Testis (tissue), 3 donors: Measurements from ENCODE around the gene BARHL1. TPM values are rescaled to one million over a fixed set of nuclear protein-coding genes. Genes with fewer than 3 reads are reported as not detected.

ENCODE experiments used
- DNase-seq: peaks from one replicate; pipeline ENCODE4 v3.0.0-alpha.2; 2019
- H3K27ac ChIP-seq, 2 donors: fragments of 200-600 bp; sonication (generic); one replicate each; pipeline ENCODE4 v1.5.1; 2019
- H3K27me3 ChIP-seq: fragments of 200-600 bp; sonication (generic); one replicate; pipeline ENCODE4 v1.5.1; 2019
- H3K36me3 ChIP-seq: fragments of 200-600 bp; sonication (generic); one replicate; pipeline ENCODE4 v1.5.1; 2017; ENCODE audit warnings: low read depth; ENCODE audit errors: missing control alignments
- H3K4me1 ChIP-seq: fragments of 200-600 bp; sonication (generic); one replicate; pipeline ENCODE4 v1.5.1; 2019
- H3K4me3 ChIP-seq, 2 donors: fragments of 200-600 bp; sonication (generic); one replicate each; pipeline ENCODE4 v1.5.1; 2017 to 2019
- H3K9me3 ChIP-seq: fragments of 200-600 bp; sonication (generic); one replicate; pipeline ENCODE4 v1.5.1; 2017
- POLR2A ChIP-seq: fragments of 450-650 bp; IDR thresholded peaks from one replicate; pipeline ENCODE4 v1.6.1; 2017; ENCODE audit warnings: antibody characterized with exemption, mild to moderate bottlenecking, moderate library complexity
- WGBS, 2 donors: methylation state at CpG; one replicate each; pipeline ENCODE4 v1.1.5; 2018; 5-methylcytosine and 5-hydroxymethylcytosine counted together
- intact Hi-C: fragments of 100-400 bp; cut with DNase I; formaldehyde crosslinking; loops from one replicate; pipeline ENCODE4 v1.15.1; 2023; ENCODE audit warnings: low total_unique reads
- polyA plus RNA-seq: library from polyadenylated mRNA; stranded (reverse); fragments of 350-450 nt; fragmentation: Illumina TruSeq; extraction: RNeasy Lipid Tissue Mini Kit (QIAGEN cat#74804); gene quantifications from one replicate; pipeline ENCODE4 v1.2.3, GENCODE V29; 2014; ENCODE audit warnings: low read depth, low replicate concordance; ENCODE audit not compliant: insufficient read depth
- total RNA-seq, 2 donors: library from RNA; depleted of rRNA; stranded (reverse); fragments of >200 nt; gene quantifications; one replicate each; pipeline ENCODE4 v1.2.3, GENCODE V29; 2016
- TF ChIP-seq, protein P1 (sequence below), 3 experiments: fragments of 450-650 bp in 2 of 3; fragments of 200-600 bp in 1 of 3; sonication (generic) in 1 of 3; IDR thresholded peaks; one replicate each; pipeline ENCODE4 v1.5.1; 2016 to 2019; ENCODE audit warnings: antibody characterized with exemption in 3 of 3, mild to moderate bottlenecking in 2 of 3, moderate library complexity in 1 of 3

BARHL1 gene
- total and polyA plus RNA-seq, 3 donors from 2014 or later: 0.13 to 0.31 TPM; not detected in 1

- no peak overlapping the region for H3K27ac ChIP-seq
- no peaks in the 10 kb centered on the region for H3K27me3 ChIP-seq
- H3K9me3 ChIP-seq: no peaks in the 10 kb centered on the region
- WGBS, 2 donors: 88 to 90% methylated on average over 9 of the region's 9 CpGs
- H3K4me1 ChIP-seq: no peaks in the 10 kb centered on the region
- DNase-seq: no peak
- H3K4me3 ChIP-seq: no peak overlapping the region
- no peaks in the 10 kb centered on the region for H3K36me3 ChIP-seq
- TF ChIP-seq POLR2A: no peak
- TF ChIP-seq, protein P1, sequence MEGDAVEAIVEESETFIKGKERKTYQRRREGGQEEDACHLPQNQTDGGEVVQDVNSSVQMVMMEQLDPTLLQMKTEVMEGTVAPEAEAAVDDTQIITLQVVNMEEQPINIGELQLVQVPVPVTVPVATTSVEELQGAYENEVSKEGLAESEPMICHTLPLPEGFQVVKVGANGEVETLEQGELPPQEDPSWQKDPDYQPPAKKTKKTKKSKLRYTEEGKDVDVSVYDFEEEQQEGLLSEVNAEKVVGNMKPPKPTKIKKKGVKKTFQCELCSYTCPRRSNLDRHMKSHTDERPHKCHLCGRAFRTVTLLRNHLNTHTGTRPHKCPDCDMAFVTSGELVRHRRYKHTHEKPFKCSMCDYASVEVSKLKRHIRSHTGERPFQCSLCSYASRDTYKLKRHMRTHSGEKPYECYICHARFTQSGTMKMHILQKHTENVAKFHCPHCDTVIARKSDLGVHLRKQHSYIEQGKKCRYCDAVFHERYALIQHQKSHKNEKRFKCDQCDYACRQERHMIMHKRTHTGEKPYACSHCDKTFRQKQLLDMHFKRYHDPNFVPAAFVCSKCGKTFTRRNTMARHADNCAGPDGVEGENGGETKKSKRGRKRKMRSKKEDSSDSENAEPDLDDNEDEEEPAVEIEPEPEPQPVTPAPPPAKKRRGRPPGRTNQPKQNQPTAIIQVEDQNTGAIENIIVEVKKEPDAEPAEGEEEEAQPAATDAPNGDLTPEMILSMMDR (IDR thresholded peaks at IDR 0.05): no peak
- intact Hi-C loops: no loop called here
Observed at GRCh38 chr9:132630116-132630515, 47.7 kb downstream of the BARHL1 start.

DNA sequence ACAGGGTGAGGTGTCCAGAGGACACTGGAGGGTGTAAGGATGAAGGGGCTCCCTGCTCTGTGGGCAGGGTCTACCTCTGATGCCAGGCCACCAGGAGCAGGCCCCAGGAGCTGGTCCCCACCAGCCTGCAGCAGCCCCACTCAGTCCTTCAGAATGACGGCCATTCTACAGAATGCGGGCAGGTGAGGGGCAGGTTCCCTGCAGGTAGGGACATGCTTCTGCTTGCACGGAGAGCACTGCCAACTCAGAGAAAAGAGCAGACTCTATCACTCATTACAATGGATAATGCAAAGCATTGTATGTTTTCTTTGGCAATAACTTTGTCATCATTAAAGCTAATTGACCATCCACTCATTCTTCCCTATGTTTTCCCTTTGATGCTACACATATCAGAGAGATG, 48.4 kb downstream of the BARHL1 start:
- no peak for DNase-seq
- 87 to 91% methylated on average over 3 of the region's 3 CpGs for WGBS, 2 donors
- Histone ChIP-seq H3K36me3 (no peaks in the 10 kb centered on the region), H3K4me1 (no peaks in the 10 kb centered on the region), H3K4me3 (no peak overlapping the region), H3K27ac (no peak overlapping the region), H3K27me3 (no peaks in the 10 kb centered on the region), H3K9me3 (no peaks in the 10 kb centered on the region)
- TF ChIP-seq, protein P1 (IDR thresholded peaks at IDR 0.05): no peak
- no peak for TF ChIP-seq POLR2A
- intact Hi-C loops: no loop called here

- no peak overlapping the region for H3K4me3 ChIP-seq
- H3K4me1 ChIP-seq: no peaks in the 10 kb centered on the region
- 95 to 96% methylated on average over 5 of the region's 5 CpGs for WGBS, 2 donors
- no peak for DNase-seq
- H3K27ac ChIP-seq: no peak overlapping the region
- H3K9me3 ChIP-seq: no peaks in the 10 kb centered on the region
- TF ChIP-seq POLR2A: no peak
- TF ChIP-seq, protein P1 (IDR thresholded peaks at IDR 0.05): no peak
- no peaks in the 10 kb centered on the region for H3K36me3 ChIP-seq
- intact Hi-C loops: no loop called here
- H3K27me3 ChIP-seq: no peaks in the 10 kb centered on the region
Observed at GRCh38 chr9:132631280-132631679, 48.9 kb downstream of the BARHL1 start.

DNA sequence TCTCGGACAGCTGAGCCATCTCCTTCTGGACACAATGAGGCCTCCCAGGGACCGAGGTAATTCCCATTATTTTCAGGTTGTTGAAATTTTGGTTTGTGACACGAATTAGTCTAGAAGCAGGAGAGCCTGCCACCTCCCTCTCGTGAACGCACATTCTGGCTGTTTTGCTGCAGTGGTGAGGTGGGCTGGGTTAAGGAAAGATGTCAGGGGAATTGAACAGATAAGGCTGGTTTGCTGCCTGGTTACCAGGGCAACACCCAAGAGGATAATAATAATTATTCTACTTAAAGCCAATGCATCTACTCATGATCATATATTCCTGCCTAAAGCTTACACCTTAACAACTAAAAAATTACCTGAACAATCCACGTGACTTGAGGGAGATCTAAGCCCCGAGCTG, 49.3 kb downstream of the BARHL1 start:
- no peak for TF ChIP-seq POLR2A
- TF ChIP-seq, protein P1 (IDR thresholded peaks at IDR 0.05): no peak
- Histone ChIP-seq H3K9me3 (no peaks in the 10 kb centered on the region), H3K4me1 (no peaks in the 10 kb centered on the region), H3K4me3 (no peak overlapping the region), H3K36me3 (no peaks in the 10 kb centered on the region), H3K27ac (no peak overlapping the region), H3K27me3 (no peaks in the 10 kb centered on the region)
- 71 to 82% methylated on average over 7 of the region's 7 CpGs for WGBS, 2 donors
- intact Hi-C loops: no loop called here
- no peak for DNase-seq

DNA sequence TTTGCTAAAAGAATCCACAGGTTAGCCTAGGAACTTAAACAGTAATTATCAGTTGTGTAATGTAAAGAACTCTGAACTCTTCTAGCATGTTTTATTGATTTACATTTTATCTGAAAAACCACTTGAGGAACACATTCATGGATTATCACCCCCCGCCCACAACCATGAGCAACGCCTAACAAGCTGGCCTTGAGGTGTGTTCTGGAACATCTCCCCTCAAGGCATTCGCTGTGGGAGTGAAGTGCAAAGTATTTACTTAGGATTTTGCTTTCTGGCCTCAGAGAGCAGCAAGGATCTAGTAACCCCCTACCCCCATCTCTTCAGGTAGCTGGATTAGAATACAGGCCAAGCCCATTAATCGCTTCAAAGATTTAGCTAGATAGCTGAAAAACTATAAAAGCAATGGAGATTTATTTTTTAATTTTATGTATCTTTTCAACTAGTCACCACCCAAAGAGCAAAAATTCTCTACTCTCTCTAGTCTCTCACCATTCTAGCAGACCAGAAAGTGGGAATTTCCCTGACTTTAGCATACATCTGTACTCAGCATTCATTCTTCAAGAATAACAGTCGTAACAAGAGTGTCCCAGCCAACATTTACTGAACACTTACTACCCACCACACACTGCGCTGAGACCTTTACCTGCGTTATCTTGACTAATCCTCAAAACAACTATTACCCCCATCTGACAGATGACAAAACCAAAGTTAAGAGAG, 50.2 kb downstream of the BARHL1 start:
- Histone ChIP-seq H3K9me3 (no peaks in the 10 kb centered on the region), H3K36me3 (no peaks in the 10 kb centered on the region), H3K4me3 (no peak overlapping the region), H3K27ac (no peak overlapping the region), H3K4me1 (no peaks in the 10 kb centered on the region), H3K27me3 (no peaks in the 10 kb centered on the region)
- TF ChIP-seq POLR2A: no peak
- TF ChIP-seq, protein P1 (IDR thresholded peaks at IDR 0.05): no peak
- WGBS, 2 donors: 78 to 80% methylated on average over 7 of the region's 7 CpGs
- DNase-seq: no peak
- intact Hi-C loops: no loop called here
